Thyroid gland (tissue), 4 donors: ENCODE results near the gene PSTPIP1.

Experiments used
- POLR2A ChIP-seq, 2 donors: fragments of 450-650 bp; IDR thresholded peaks; one replicate each; pipeline ENCODE4 v1.6.1; 2017; ENCODE audit warnings: antibody characterized with exemption in 2 of 2, mild to moderate bottlenecking in 2 of 2, moderate library complexity in 1 of 2
- TF ChIP-seq, protein P1 (sequence below), 6 experiments: fragments of 200-600 bp in 3 of 6; fragments of 450-650 bp in 3 of 6; sonication (generic) in 3 of 6; IDR thresholded peaks; one replicate each; pipeline ENCODE4 v1.5.1; 2016 to 2019; ENCODE audit warnings: antibody characterized with exemption in 6 of 6, mild to moderate bottlenecking in 2 of 6, inconsistent platforms in 1 of 6, moderate library complexity in 1 of 6

- TF ChIP-seq, protein P1, sequence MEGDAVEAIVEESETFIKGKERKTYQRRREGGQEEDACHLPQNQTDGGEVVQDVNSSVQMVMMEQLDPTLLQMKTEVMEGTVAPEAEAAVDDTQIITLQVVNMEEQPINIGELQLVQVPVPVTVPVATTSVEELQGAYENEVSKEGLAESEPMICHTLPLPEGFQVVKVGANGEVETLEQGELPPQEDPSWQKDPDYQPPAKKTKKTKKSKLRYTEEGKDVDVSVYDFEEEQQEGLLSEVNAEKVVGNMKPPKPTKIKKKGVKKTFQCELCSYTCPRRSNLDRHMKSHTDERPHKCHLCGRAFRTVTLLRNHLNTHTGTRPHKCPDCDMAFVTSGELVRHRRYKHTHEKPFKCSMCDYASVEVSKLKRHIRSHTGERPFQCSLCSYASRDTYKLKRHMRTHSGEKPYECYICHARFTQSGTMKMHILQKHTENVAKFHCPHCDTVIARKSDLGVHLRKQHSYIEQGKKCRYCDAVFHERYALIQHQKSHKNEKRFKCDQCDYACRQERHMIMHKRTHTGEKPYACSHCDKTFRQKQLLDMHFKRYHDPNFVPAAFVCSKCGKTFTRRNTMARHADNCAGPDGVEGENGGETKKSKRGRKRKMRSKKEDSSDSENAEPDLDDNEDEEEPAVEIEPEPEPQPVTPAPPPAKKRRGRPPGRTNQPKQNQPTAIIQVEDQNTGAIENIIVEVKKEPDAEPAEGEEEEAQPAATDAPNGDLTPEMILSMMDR (IDR thresholded peaks at IDR 0.05) = no peak
- TF ChIP-seq POLR2A (IDR thresholded peaks at IDR 0.05) = no peak
Observed at GRCh38 chr15:77027697-77028450, 32.9 kb downstream of the PSTPIP1 start.
